ENCODE results near the gene CSF2RB. TPM values are rescaled to one million over a fixed set of nuclear protein-coding genes. Genes with fewer than 3 reads are reported as not detected.

The CSF2RB gene
- polyA plus RNA-seq, 2 of the 4 experiments (the other 2 are of a cell fraction), result not detected

- Histone ChIP-seq H3K27ac (peak overlapping the region; percentile 63 to 86; a peak in 5 of 6 replicates), H3K4me3 (peak overlapping the region; percentile 46), H3K4me1 (no peaks in the 10 kb centered on the region), H3K9me3 (no peaks in the 10 kb centered on the region), H3K4me2 (peak overlapping the region; percentile 81)
- FAIRE-seq (peak; percentile 78), ATAC-seq (peak; percentile 87 to 88), DNase-seq (ENCODE audit: low read depth in 1 of 2, low spot score in 1 of 2) (peak; percentile 82 to 84)
- TF ChIP-seq SMC3 (IDR thresholded peaks at IDR 0.05), result peak; percentile 68
- no peak for TF ChIP-seq HEYL (CRISPR knock-in tag; IDR thresholded peaks at IDR 0.05)
- TF ChIP-seq NR3C1 (IDR thresholded peaks at IDR 0.05), result no peak
- 0 out of 2 replicates have a peak, but pooled peaks have one; percentile 33 for TF ChIP-seq E2F6 (IDR thresholded peaks at IDR 0.05; ENCODE audit: borderline replicate concordance, low read depth)
- no peak for TF ChIP-seq RCOR1 (IDR thresholded peaks at IDR 0.05; ENCODE audit: low read depth, low read length)
- peak; percentile 78 to 79 for TF ChIP-seq RAD21 (conservative IDR thresholded peaks at IDR 0.05 in 1 of 2, IDR thresholded peaks at IDR 0.05 in 1 of 2)
- no peak for TF ChIP-seq HES2 (IDR thresholded peaks at IDR 0.05)
- no peak for TF ChIP-seq POLR2AphosphoS2 (conservative IDR thresholded peaks at IDR 0.05; ENCODE audit: low read length)
- TF ChIP-seq CEBPB (IDR thresholded peaks at IDR 0.05), result 0 out of 4 replicates have a peak, but pooled peaks of 1 of the 2 experiments have one; percentile 5
- peak in 1 of 2 experiments; percentile 25; a peak in 1 of 5 replicates for TF ChIP-seq JUN (IDR thresholded peaks at IDR 0.05)
- TF ChIP-seq CTCF (IDR thresholded peaks at IDR 0.05), result peak; percentile 67
- TF ChIP-seq MAX (IDR thresholded peaks at IDR 0.05), result peak; percentile 29; the same call in 1 of the 2 replicates
- ChIA-PET CTCF (interaction anchor here (0.5 to 5.9 kb wide), 42 partner anchors 9 to 411 kb away, joined by 3 to 53 read pairs (median 4); partner anchors contain the start of genes IFT27, MPST and TST), POLR2A (no interaction called here)
- WGBS (ENCODE audit: missing lambda C conversion rate), result 13% methylated on average over 17 of the region's 18 CpGs
Observed at GRCh38 chr22:36977947-36978660, 64.7 kb downstream of the CSF2RB start.

GRCh38 chr22:36979016-36979910, 65.8 kb downstream of the CSF2RB start:
- 66% methylated on average over 13 of the region's 13 CpGs for WGBS (ENCODE audit: missing lambda C conversion rate)
- ATAC-seq, result no peak
- H3K4me1 ChIP-seq, result no peaks in the 10 kb centered on the region
- CTCF ChIA-PET, result interaction anchor here (0.6 to 5.9 kb wide), 11 partner anchors 7 to 197 kb away, joined by 3 to 53 read pairs (median 10); partner anchors contain the start of genes MPST and TST
- DNase-seq (ENCODE audit: low read depth in 1 of 2, low spot score in 1 of 2), result no peak
- TF ChIP-seq EHMT2 (IDR thresholded peaks at IDR 0.05; ENCODE audit: low read depth) (no peak), HEYL (CRISPR knock-in tag; IDR thresholded peaks at IDR 0.05) (no peak), CEBPB (IDR thresholded peaks at IDR 0.05) (no peak), PHF8 (IDR thresholded peaks at IDR 0.05; ENCODE audit: borderline replicate concordance, low read depth) (no peak), ESRRA (IDR thresholded peaks at IDR 0.05; ENCODE audit: borderline replicate concordance, low read length) (no peak), HOXB5 (CRISPR knock-in tag; IDR thresholded peaks at IDR 0.05) (no peak), CHD4 (IDR thresholded peaks at IDR 0.05; ENCODE audit: borderline replicate concordance) (no peak), ZFP36 (IDR thresholded peaks at IDR 0.05; ENCODE audit: borderline replicate concordance, partially characterized antibody) (no peak), JUN (IDR thresholded peaks at IDR 0.05) (no peak), RFX5 (IDR thresholded peaks at IDR 0.05) (no peak), NR3C1 (IDR thresholded peaks at IDR 0.05) (no peak), TP53 (CRISPR knock-in tag; IDR thresholded peaks at IDR 0.05) (no peak), POLR2A (IDR thresholded peaks at IDR 0.05; ENCODE audit: low read length) (no peak), JUNB (IDR thresholded peaks at IDR 0.05) (no peak), HOXA7 (CRISPR knock-in tag; IDR thresholded peaks at IDR 0.05) (no peak)
- no peaks in the 10 kb centered on the region for H3K9me3 ChIP-seq
- POLR2A ChIA-PET, result interaction anchor here (0.7 kb wide), 1 partner anchor 137 kb away, joined by 3 read pairs; no protein-coding TSS in a partner anchor
- no peak overlapping the region for H3K4me2 ChIP-seq
- no peak overlapping the region for H3K27ac ChIP-seq
- no peak overlapping the region for H3K4me3 ChIP-seq
- FAIRE-seq, result no peak
